Esophagus muscularis mucosa (tissue), 4 donors: ENCODE data around the gene C6orf136.

Experiments used
- CTCF ChIP-seq, 3 experiments: fragments of 200-600 bp in 2 of 3; fragments of 450-650 bp in 1 of 3; sonication (generic) in 2 of 3; IDR thresholded peaks; one replicate each; pipeline ENCODE4 v1.5.1; 2017 to 2019; ENCODE audit warnings: antibody characterized with exemption in 3 of 3, mild to moderate bottlenecking in 2 of 3, moderate library complexity in 1 of 3
- EP300 ChIP-seq: sonication (generic); formaldehyde crosslinking; IDR thresholded peaks from one replicate; pipeline ENCODE4 v1.6.1; 2017; ENCODE audit warnings: antibody characterized with exemption
- POLR2A ChIP-seq: fragments of 450-650 bp; IDR thresholded peaks from one replicate; pipeline ENCODE4 v1.6.1; 2017; ENCODE audit warnings: antibody characterized with exemption, moderate library complexity, mild to moderate bottlenecking, low read depth
- POLR2AphosphoS5 ChIP-seq, 2 donors: sonication (generic); formaldehyde crosslinking; IDR thresholded peaks; one replicate each; pipeline ENCODE4 v1.6.1; 2017; ENCODE audit warnings: antibody characterized with exemption in 2 of 2

- TF ChIP-seq CTCF (IDR thresholded peaks at IDR 0.05) (no peak), POLR2A (no peak), EP300 (no peak), POLR2AphosphoS5 (IDR thresholded peaks at IDR 0.05) (no peak)
Observed at GRCh38 chr6:30700340-30700739, 53.4 kb downstream of the C6orf136 start.
